Measurements from ENCODE around the gene CDK18. TPM values are rescaled to one million over a fixed set of nuclear protein-coding genes. Genes with fewer than 3 reads are reported as not detected.
"Not testable (repeated sequence)": the region's sequence is repeated elsewhere in the genome, so short reads cannot be mapped to it uniquely, and the experiment has no call there.

CDK18 gene
- total and polyA plus RNA-seq, 2 of the 8 experiments (the other 6 are each of a cell fraction or from before 2014, with no cell fraction given): 31.2 to 44.0 TPM

GRCh38 chr1:205482587-205482986, 21.9 kb upstream of the CDK18 start:
- not testable (repeated sequence) for H3K79me2 ChIP-seq (ENCODE audit: control insufficient read depth in 1 of 2, insufficient read depth in 2 of 2, low read length in 2 of 2); H4K5ac ChIP-seq (ENCODE audit: insufficient read length, low read depth, low read length); H3K9ac ChIP-seq (replicated peaks in 1 of 4; ENCODE audit: extremely low read depth in 1 of 4, low read depth in 3 of 4, low read length in 3 of 4); H3K4me2 ChIP-seq (ENCODE audit: insufficient read depth in 1 of 2, low read depth in 2 of 2, low read length in 2 of 2); H3K56ac ChIP-seq (replicated peaks; ENCODE audit: insufficient read length, low read depth, low read length); DNase-seq (ENCODE audit: low read depth in 1 of 2, low spot score in 2 of 2); H2AK5ac ChIP-seq (ENCODE audit: low read depth, low read length); H4K8ac ChIP-seq (ENCODE audit: extremely low read depth, insufficient read depth, low read length); H4K91ac ChIP-seq (replicated peaks; ENCODE audit: insufficient read length, low read length); H2BK15ac ChIP-seq (ENCODE audit: low read length); H2BK120ac ChIP-seq (replicated peaks; ENCODE audit: low read depth, low read length); H2BK20ac ChIP-seq (ENCODE audit: low read length); H3K23ac ChIP-seq (ENCODE audit: insufficient read length); H3K4me3 ChIP-seq (ENCODE audit: extremely low read depth in 1 of 4, insufficient read depth in 2 of 4, low read depth in 3 of 4, low read length in 4 of 4); H3K27ac ChIP-seq (ENCODE audit: low read depth, low read length); H2BK5ac ChIP-seq (ENCODE audit: low read depth, low read length); H2BK12ac ChIP-seq (ENCODE audit: low read depth, low read length); H3K4ac ChIP-seq (replicated peaks; ENCODE audit: insufficient read length, low read depth, low read length); H3K36me3 ChIP-seq (ENCODE audit: control insufficient read depth in 2 of 4, insufficient read depth in 4 of 4, low read length in 3 of 4); H3K14ac ChIP-seq (ENCODE audit: insufficient read length); FAIRE-seq; H3K23me2 ChIP-seq (ENCODE audit: low read depth, low read length); H3K18ac ChIP-seq (ENCODE audit: extremely low read depth, low read length); H4K20me1 ChIP-seq (replicated peaks in 1 of 2; ENCODE audit: control insufficient read depth in 1 of 2, insufficient read depth in 2 of 2, low read length in 2 of 2); H3K9me3 ChIP-seq (ENCODE audit: insufficient read depth in 2 of 2, low read depth in 1 of 2, low read length in 1 of 2); H3K79me1 ChIP-seq (ENCODE audit: low read depth, low read length); H2AFZ ChIP-seq (ENCODE audit: low read length)
- Histone ChIP-seq H3K4me1 (replicated peaks in 1 of 4; ENCODE audit: control insufficient read depth in 3 of 4, insufficient read depth in 4 of 4, low read length in 3 of 4) (peaks cover 0 to 22% (median 12%) of the 10 kb centered on the region in 4 experiments; a peak in 6 of 7 replicates), H3K27me3 (replicated peaks in 1 of 4; ENCODE audit: control insufficient read depth in 3 of 4, extremely low read depth in 1 of 4, insufficient read depth in 3 of 4, low read length in 3 of 4) (peaks cover 0 to 11% (median 6%) of the 10 kb centered on the region in 4 experiments; a peak in 4 of 7 replicates)
- 0 out of 2 replicates have a peak, but pooled peaks have one; percentile 20 for TF ChIP-seq KDM1A (IDR thresholded peaks at IDR 0.05; ENCODE audit: borderline replicate concordance, low read length)
- ChIA-PET CTCF (ENCODE audit: partially characterized antibody) (interaction anchor here (0.6 to 36.9 kb wide), 12 partner anchors 9 to 1325 kb away, joined by 3 to 1626 read pairs (median 6); partner anchors contain the start of genes BLACAT1, CDK18 and LEMD1), POLR2A (ENCODE audit: partially characterized antibody) (interaction anchor here (1.0 to 2.5 kb wide), 3 partner anchors 20 to 28 kb away, joined by 5 to 10 read pairs (median 8); partner anchors contain the start of gene BLACAT1)
- 93% methylated on average over 11 of the region's 11 CpGs; no CpG with 5 or more reads in 1 of the 2 experiments for WGBS, 2 experiments (ENCODE audit: extremely low coverage in 1 of 2, insufficient coverage in 1 of 2, insufficient read length in 1 of 2, insufficient replicate concordance in 2 of 2, low coverage in 1 of 2, low lambda C conversion rate in 2 of 2, missing lambda C conversion rate in 1 of 2)
